Fibroblast of pulmonary artery (primary cell): Measurements from ENCODE around the gene DLX2.
"Not testable (repeated sequence)": the region's sequence is repeated elsewhere in the genome, so short reads cannot be mapped to it uniquely, and the experiment has no call there.

Experiments used
- DNase-seq: peaks from one replicate; pipeline ENCODE4 v3.0.0-alpha.2; 2010; ENCODE audit warnings: low read depth
- H3K4me3 ChIP-seq: replicated peaks from 2 replicates; pipeline ENCODE4 v1.5.1; 2011; ENCODE audit warnings: low read depth, mild to moderate bottlenecking, control low read depth, low read length, moderate library complexity
- CTCF ChIP-seq: IDR thresholded peaks from 2 replicates; pipeline ENCODE4 v1.5.1; 2011; ENCODE audit warnings: mild to moderate bottlenecking, control low read depth, low read length, inconsistent platforms; ENCODE audit errors: missing control alignments

Gene DLX2

DNA sequence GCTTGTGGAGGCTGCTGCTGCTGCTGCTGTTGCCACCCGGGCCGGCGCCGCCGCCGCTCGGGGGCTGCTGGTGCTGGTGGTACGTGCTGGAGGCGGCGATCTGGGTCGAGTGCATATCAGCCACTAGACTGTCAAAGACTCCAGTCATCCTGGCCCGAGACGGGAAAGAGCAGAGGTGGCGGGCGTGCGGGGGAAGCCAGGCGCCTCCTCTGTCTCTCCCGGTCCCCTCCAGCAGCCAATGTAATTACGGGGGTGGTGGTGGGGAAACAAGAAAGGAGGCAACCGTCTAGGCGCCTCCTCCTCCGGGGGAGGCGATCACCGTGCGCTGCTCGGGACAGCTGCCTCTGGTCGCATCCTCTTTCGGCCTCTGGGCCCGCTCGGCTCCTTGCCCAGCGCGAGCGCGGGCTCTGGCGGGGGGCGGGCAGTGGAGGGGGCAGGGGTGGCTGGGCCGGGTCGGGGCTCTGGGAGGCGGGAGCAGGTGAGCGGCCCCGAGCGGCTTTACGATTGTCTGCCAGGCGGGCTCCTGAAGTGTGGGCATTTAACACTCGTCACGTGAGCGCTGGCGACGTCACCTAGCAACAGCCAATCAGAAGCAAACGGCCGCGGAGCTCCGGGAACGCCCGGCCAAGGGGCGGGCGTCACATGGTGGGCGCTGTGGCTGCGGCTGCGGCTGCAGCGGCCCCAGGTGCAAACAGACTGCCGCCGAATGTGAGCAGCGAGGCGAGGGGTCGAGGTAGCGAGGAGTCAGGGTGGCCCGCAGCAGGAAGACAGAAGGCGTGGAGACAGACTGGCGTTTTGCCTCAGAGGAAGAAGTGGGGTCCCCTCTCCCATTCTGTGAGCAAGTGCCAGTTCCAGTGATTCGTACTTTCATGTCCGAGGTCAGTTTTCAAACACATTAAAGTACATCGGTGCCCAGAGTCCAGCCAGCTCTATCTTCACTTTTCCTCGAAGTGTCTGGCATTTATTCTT is at the start of gene DLX2:
TSS of gene DLX2 (minus strand) at position 510 of the 969 bp plus-strand sequence. CDS start at position 148, 362 bp downstream.
- TF ChIP-seq CTCF, result no peak
- peak within 1 kb of the TSS; percentile 65 for H3K4me3 ChIP-seq
- DNase-seq, result peak; percentile 88

- TF ChIP-seq CTCF, result no peak
- H3K4me3 ChIP-seq, result no peak overlapping the region
- DNase-seq, result no peak
Observed at GRCh38 chr2:172147944-172148650, 45.4 kb upstream of the DLX2 start.

DNA sequence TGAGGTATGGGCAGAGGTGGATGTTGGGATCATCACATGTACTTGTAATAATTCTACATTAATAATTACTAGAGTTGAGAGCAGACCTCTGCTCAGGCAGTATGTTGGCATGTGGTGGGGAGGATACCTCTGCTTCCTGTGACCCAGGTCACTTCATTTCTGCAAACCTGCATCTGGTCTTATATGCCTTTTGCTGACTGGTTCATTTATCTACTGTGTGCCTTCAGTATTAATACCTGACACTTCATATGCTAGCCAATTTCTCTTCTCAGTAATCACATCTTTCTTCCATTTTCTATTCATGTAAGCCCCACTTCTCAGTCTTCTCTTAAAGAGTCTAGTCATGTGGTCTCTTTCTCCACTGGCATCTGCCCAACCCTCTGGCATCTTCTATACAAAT is 41.1 kb upstream of the DLX2 start:
- DNase-seq, result no peak
- no peak for TF ChIP-seq CTCF

GRCh38 chr2:172138727-172139126 is 36.0 kb upstream of the DLX2 start:
- not testable (repeated sequence) for DNase-seq, H3K4me3 ChIP-seq

More for the DNA sequence above, 41.1 kb upstream of the DLX2 start:
- no peak overlapping the region for H3K4me3 ChIP-seq

GRCh38 chr2:172137943-172138342 is 35.2 kb upstream of the DLX2 start:
- no peak overlapping the region for H3K4me3 ChIP-seq
- DNase-seq, result no peak

DNA sequence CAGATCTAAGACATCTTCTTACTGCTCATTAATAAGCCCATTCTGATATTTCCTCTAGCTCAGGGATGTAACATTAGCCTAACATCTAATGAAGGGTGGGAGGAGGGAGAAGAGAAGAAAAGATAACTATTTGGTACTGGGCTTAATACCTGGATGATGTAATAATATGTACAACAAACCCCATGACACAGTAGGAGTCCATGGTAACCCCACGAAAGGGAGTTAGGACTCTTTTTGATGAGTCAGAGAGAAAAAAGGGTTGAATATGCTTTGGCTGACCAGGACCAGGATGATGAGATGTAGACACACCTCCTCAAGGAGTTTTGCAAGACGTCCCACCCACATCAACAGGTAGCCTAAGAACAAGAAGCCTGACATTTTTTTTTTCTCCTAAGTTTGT is 34.4 kb upstream of the DLX2 start:
- no peak for DNase-seq
- TF ChIP-seq CTCF, result no peak
- no peak overlapping the region for H3K4me3 ChIP-seq

More at GRCh38 chr2:172137943-172138342, 35.2 kb upstream of the DLX2 start:
- TF ChIP-seq CTCF, result no peak

DNA sequence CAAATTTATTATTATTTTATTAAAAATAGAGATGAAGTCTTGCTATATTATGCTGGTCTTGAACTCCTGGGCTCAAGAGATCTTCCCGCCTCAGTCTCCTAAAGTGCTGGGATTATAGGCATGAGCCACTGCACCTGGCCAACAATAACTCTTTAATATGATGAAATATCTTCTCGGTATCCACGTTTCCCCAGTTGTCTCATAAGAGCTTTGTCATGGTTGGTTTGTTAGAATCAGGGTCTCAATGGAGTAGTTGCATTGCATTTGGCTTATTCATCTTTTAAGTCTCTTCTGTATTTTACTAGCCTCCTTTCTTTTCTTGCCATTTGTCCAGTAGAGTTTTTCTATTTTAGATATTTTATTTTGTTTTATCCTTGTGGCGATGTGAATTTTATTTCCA is 32.7 kb upstream of the DLX2 start:
- TF ChIP-seq CTCF, result no peak
- H3K4me3 ChIP-seq, result no peak overlapping the region
- no peak for DNase-seq
